ENCODE measurements around the gene USP3.

GRCh38 chr15:63575312-63575711 is 70.9 kb downstream of the USP3 start:
- TF ChIP-seq CTCF (IDR thresholded peaks at IDR 0.05) (no peak), MAX (CRISPR knock-in tag; IDR thresholded peaks at IDR 0.05) (no peak), ATF3 (CRISPR knock-in tag; conservative IDR thresholded peaks at IDR 0.05) (no peak), PREB (CRISPR knock-in tag; IDR thresholded peaks at IDR 0.05; ENCODE audit: borderline replicate concordance) (no peak), TEAD1 (CRISPR knock-in tag; IDR thresholded peaks at IDR 0.05) (no peak), SP1 (CRISPR knock-in tag; conservative IDR thresholded peaks at IDR 0.05) (no peak), MYBL2 (CRISPR knock-in tag; IDR thresholded peaks at IDR 0.05) (no peak), ETV6 (CRISPR knock-in tag; IDR thresholded peaks at IDR 0.05) (no peak), E2F4 (CRISPR knock-in tag; IDR thresholded peaks at IDR 0.05; ENCODE audit: borderline replicate concordance, low read depth) (no peak), ZNF138 (CRISPR knock-in tag; conservative IDR thresholded peaks at IDR 0.05) (no peak), ZBTB43 (CRISPR knock-in tag; IDR thresholded peaks at IDR 0.05) (no peak), CREM (CRISPR knock-in tag; IDR thresholded peaks at IDR 0.05) (no peak), ESRRA (CRISPR knock-in tag; IDR thresholded peaks at IDR 0.05; ENCODE audit: borderline replicate concordance) (no peak)
